PC-9 (cell line): ENCODE results near the gene APLF. TPM values are rescaled to one million over a fixed set of nuclear protein-coding genes. Genes with fewer than 3 reads are reported as not detected.

Experiments
- BruUV-seq: library from RNA; stranded (reverse); fragments of 400-500 nt; replicated peaks from 2 replicates; lab custom pipeline; 2021; lab: Mats Ljungman, UMichigan
- CTCF ChIA-PET: fragments of 300-600 bp; sonication (Branson Sonifier 250); formaldehyde crosslinking; loops from one replicate; lab custom pipeline; 2022; ENCODE audit warnings: antibody characterized with exemption; lab: Charles Lee
- POLR2A ChIA-PET: fragments of 300-600 bp; sonication (Branson Sonifier 250); formaldehyde crosslinking; loops from one replicate; lab custom pipeline; 2022; ENCODE audit warnings: antibody characterized with exemption; ENCODE audit not compliant: unreplicated experiment; lab: Charles Lee
- DNase-seq, 2 experiments: peaks; one replicate each; pipeline versions ENCODE4 v3.0.0 to v3.0.0-alpha.2; 2015 to 2022; ENCODE audit warnings: mixed read lengths in 1 of 2
- H2AFZ ChIP-seq: fragments of 200-600 bp; sonication (generic); 2 replicates; pipeline ENCODE4 v1.8.1; 2017; ENCODE audit warnings: antibody characterized with exemption
- H3F3A ChIP-seq: fragments of 200-600 bp; sonication (generic); 2 replicates; pipeline ENCODE4 v1.8.1; 2017; ENCODE audit warnings: antibody characterized with exemption, mild to moderate bottlenecking, low read depth; ENCODE audit not compliant: insufficient read depth
- H3K27ac ChIP-seq: fragments of 200-600 bp; sonication (generic); 2 replicates; pipeline ENCODE4 v1.6.1; 2016; ENCODE audit warnings: mixed run types
- H3K27me3 ChIP-seq: fragments of 200-600 bp; sonication (generic); 2 replicates; pipeline ENCODE4 v1.6.1; 2016; ENCODE audit warnings: low read depth, mixed run types; ENCODE audit not compliant: insufficient read depth
- H3K36me3 ChIP-seq: fragments of 200-600 bp; sonication (generic); 2 replicates; pipeline ENCODE4 v1.6.1; 2016; ENCODE audit warnings: low read depth, mixed run types
- H3K4me1 ChIP-seq: fragments of 200-600 bp; sonication (generic); replicated peaks from 2 replicates; pipeline ENCODE4 v1.6.1; 2016; ENCODE audit warnings: mixed run types; ENCODE audit not compliant: insufficient read depth
- H3K4me2 ChIP-seq: fragments of 200-600 bp; sonication (generic); 2 replicates; pipeline ENCODE4 v1.6.1; 2017; ENCODE audit warnings: mixed run types
- H3K4me3 ChIP-seq: fragments of 200-600 bp; sonication (generic); 2 replicates; pipeline ENCODE4 v1.6.1; 2016; ENCODE audit warnings: mixed run types
- H3K79me2 ChIP-seq: fragments of 200-600 bp; sonication (generic); 2 replicates; pipeline ENCODE4 v1.6.1; 2017; ENCODE audit warnings: low read depth, mixed run types
- H3K9me2 ChIP-seq: fragments of 200-600 bp; sonication (generic); 2 replicates; pipeline ENCODE4 v1.8.1; 2017; ENCODE audit warnings: mild to moderate bottlenecking; ENCODE audit not compliant: insufficient read depth
- H3K9me3 ChIP-seq: fragments of 200-600 bp; sonication (generic); 2 replicates; pipeline ENCODE4 v1.8.1; 2016; ENCODE audit warnings: low read depth; ENCODE audit not compliant: insufficient read depth
- H4K20me1 ChIP-seq: fragments of 200-600 bp; sonication (generic); 2 replicates; pipeline ENCODE4 v1.8.1; 2017; ENCODE audit not compliant: insufficient read depth
- EZH2 ChIP-seq: fragments of 200-600 bp; sonication (generic); IDR thresholded peaks from 2 replicates; pipeline ENCODE4 v1.8.0; 2017; ENCODE audit warnings: antibody characterized with exemption, low read depth
- intact Hi-C: fragments of 100-400 bp; cut with micrococcal nuclease; formaldehyde crosslinking; loops from one replicate; pipeline ENCODE4 v1.10.0; 2022; ENCODE audit not compliant: unreplicated experiment
- total RNA-seq: library from RNA; stranded (reverse); gene quantifications from 2 replicates; pipeline ENCODE4 v1.2.3, GENCODE V29; 2021
- TF ChIP-seq, protein P1 (sequence below): fragments of 200-600 bp; sonication (generic); conservative IDR thresholded peaks from 2 replicates; pipeline ENCODE4 v1.6.1; 2017; ENCODE audit warnings: mixed run types, antibody characterized with exemption, mild to moderate bottlenecking, moderate library complexity

The APLF gene
- total RNA-seq, 1 experiment from 2014 or later, result 4.5 TPM

DNA sequence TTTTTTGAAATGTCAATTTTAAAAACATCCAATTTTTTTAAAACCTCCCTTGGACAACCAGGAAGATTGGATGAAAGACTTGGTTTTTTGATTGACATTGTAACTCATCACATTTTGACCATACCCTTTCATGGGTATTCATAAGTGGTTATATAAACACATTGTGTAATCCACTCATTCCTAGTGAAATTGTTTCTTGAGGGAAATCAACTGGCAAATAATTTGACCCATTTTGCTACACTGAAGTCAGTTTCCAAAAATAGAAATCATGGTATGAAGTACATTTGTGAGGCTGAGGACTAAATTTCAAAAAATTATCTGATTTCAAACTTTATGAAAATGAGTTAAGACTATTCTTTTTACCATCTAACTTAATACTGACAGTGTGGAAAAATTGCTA is 31.8 kb upstream of the APLF start:
- ChIA-PET POLR2A (no interaction called here), CTCF (no interaction called here)
- Histone ChIP-seq H3K4me1 (no peaks in the 10 kb centered on the region), H3K9me2 (no peaks in the 10 kb centered on the region), H3K27ac (no peak overlapping the region), H3K9me3 (no peaks in the 10 kb centered on the region), H3K4me3 (no peak overlapping the region), H3K27me3 (no peaks in the 10 kb centered on the region), H4K20me1 (no peaks in the 10 kb centered on the region), H3K79me2 (no peaks in the 10 kb centered on the region), H2AFZ (no peak overlapping the region), H3K4me2 (no peak overlapping the region), H3K36me3 (no peaks in the 10 kb centered on the region), H3F3A (no peaks in the 10 kb centered on the region)
- BruUV-seq, result no TSS peak
- TF ChIP-seq, protein P1, sequence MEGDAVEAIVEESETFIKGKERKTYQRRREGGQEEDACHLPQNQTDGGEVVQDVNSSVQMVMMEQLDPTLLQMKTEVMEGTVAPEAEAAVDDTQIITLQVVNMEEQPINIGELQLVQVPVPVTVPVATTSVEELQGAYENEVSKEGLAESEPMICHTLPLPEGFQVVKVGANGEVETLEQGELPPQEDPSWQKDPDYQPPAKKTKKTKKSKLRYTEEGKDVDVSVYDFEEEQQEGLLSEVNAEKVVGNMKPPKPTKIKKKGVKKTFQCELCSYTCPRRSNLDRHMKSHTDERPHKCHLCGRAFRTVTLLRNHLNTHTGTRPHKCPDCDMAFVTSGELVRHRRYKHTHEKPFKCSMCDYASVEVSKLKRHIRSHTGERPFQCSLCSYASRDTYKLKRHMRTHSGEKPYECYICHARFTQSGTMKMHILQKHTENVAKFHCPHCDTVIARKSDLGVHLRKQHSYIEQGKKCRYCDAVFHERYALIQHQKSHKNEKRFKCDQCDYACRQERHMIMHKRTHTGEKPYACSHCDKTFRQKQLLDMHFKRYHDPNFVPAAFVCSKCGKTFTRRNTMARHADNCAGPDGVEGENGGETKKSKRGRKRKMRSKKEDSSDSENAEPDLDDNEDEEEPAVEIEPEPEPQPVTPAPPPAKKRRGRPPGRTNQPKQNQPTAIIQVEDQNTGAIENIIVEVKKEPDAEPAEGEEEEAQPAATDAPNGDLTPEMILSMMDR, result no peak
- no peak for TF ChIP-seq EZH2
- DNase-seq, result no peak
- intact Hi-C loops, result no loop called here

DNA sequence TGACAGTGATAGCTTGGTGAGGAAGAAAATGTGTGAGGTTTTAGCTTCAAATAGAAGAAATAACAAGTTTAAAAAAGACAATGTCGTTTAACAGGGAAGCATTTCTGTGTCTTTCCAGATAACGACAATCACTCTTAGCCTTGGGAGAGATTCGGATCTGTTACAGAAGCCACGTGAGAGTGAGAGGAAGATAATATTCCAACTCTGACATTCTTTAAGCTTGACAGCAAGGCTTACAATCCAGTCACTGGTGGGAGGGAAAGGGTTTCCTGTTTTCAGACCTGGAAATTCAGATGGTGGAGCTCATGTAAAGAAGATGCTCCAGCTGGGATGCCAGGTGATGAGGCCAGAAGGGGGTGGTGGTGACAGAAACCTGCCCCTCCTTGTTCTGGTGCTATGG is 31.1 kb upstream of the APLF start:
- intact Hi-C loops, result no loop called here
- no peak for DNase-seq
- BruUV-seq, result no TSS peak
- no peaks in the 10 kb centered on the region for H3K27me3 ChIP-seq
- no peak for TF ChIP-seq EZH2
- TF ChIP-seq, protein P1, result no peak
- H3K9me3 ChIP-seq, result no peaks in the 10 kb centered on the region
- POLR2A ChIA-PET, result no interaction called here
- H3K36me3 ChIP-seq, result no peaks in the 10 kb centered on the region
- H3K4me2 ChIP-seq, result no peak overlapping the region
- CTCF ChIA-PET, result no interaction called here
- no peaks in the 10 kb centered on the region for H3K9me2 ChIP-seq
- H3K79me2 ChIP-seq, result no peaks in the 10 kb centered on the region
- H2AFZ ChIP-seq, result no peak overlapping the region
- H3K27ac ChIP-seq, result no peak overlapping the region
- H3K4me3 ChIP-seq, result no peak overlapping the region
- H3K4me1 ChIP-seq, result no peaks in the 10 kb centered on the region
- no peaks in the 10 kb centered on the region for H4K20me1 ChIP-seq
- no peaks in the 10 kb centered on the region for H3F3A ChIP-seq

DNA sequence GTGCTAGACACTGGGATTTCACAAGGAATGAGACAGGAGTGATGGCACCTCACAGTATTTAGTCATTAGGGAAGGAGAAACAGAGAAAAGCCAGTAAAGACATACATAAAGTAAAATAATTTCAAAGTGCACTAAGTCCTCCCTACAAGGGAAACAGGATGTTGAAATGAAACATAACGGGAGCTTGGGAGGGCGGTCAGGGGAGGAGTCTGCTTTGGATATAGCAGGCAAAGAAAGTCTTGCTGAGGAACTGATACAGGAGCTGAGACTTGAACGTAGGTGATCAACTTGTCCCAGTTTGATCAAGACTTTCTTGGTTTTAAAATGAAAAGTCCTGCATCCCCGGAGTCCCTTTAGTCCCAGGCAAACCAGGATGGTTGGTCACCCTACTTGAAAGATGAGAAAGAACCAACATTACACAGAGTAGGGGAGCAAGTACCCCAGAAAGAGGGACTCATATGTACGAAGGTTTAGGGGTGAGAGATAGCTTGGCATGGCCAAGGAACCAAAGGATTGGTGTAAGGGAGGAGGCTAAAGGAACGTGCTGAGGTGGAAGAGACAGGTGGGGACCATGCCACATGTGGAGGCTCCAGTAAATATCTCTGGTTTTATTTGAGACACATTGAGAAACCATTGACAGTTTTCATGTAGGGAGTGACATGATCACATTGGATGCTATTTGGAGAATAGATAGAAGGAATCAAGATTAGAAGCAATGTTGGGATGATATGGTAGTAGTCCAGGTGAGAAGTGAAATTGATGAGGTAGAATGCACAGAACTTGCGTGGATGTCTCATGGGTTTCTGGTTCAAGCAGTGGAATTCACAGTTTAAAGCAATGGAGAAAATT is 28.7 kb upstream of the APLF start:
- Histone ChIP-seq H3K4me2 (no peak overlapping the region), H4K20me1 (no peaks in the 10 kb centered on the region), H3K79me2 (no peaks in the 10 kb centered on the region), H3K9me3 (no peaks in the 10 kb centered on the region), H3K27me3 (no peaks in the 10 kb centered on the region), H2AFZ (no peak overlapping the region), H3K4me1 (no peaks in the 10 kb centered on the region), H3K9me2 (no peaks in the 10 kb centered on the region), H3F3A (no peaks in the 10 kb centered on the region), H3K4me3 (no peak overlapping the region), H3K27ac (no peak overlapping the region), H3K36me3 (no peaks in the 10 kb centered on the region)
- intact Hi-C loops, result no loop called here
- no peak for DNase-seq
- ChIA-PET POLR2A (no interaction called here), CTCF (no interaction called here)
- no TSS peak for BruUV-seq
- no peak for TF ChIP-seq EZH2
- TF ChIP-seq, protein P1, result no peak
